Breast epithelium (tissue), 3 donors: ENCODE data around the gene CMPK1.

Experiments used
- POLR2A ChIP-seq: fragments of 450-650 bp; IDR thresholded peaks from one replicate; pipeline ENCODE4 v1.6.1; 2016; ENCODE audit warnings: antibody characterized with exemption, mild to moderate bottlenecking, moderate library complexity
- TF ChIP-seq, protein P1 (sequence below), 3 donors: fragments of 450-650 bp; IDR thresholded peaks; one replicate each; pipeline ENCODE4 v1.5.1; 2016 to 2017; ENCODE audit warnings: antibody characterized with exemption in 3 of 3, mild to moderate bottlenecking in 3 of 3, moderate library complexity in 3 of 3

DNA sequence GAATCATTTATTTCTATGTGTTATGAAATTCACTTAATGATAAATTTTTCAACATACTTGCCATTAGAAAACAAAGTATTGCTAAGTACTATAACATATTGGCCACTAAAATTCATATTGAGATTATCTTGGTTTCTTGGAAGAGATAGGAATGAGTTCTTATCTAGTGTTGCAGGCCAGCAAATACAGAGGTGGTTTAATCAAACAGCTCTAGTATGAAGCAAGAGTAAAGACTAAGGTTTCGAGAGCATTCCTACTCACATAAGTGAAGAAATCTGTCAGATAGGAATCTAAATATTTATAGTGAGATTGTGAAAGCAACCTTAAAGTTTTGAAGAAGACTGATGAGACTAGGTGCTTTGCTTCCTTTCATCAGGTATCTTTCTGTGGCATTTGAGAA is 44.6 kb downstream of the CMPK1 start:
- TF ChIP-seq, protein P1, sequence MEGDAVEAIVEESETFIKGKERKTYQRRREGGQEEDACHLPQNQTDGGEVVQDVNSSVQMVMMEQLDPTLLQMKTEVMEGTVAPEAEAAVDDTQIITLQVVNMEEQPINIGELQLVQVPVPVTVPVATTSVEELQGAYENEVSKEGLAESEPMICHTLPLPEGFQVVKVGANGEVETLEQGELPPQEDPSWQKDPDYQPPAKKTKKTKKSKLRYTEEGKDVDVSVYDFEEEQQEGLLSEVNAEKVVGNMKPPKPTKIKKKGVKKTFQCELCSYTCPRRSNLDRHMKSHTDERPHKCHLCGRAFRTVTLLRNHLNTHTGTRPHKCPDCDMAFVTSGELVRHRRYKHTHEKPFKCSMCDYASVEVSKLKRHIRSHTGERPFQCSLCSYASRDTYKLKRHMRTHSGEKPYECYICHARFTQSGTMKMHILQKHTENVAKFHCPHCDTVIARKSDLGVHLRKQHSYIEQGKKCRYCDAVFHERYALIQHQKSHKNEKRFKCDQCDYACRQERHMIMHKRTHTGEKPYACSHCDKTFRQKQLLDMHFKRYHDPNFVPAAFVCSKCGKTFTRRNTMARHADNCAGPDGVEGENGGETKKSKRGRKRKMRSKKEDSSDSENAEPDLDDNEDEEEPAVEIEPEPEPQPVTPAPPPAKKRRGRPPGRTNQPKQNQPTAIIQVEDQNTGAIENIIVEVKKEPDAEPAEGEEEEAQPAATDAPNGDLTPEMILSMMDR (IDR thresholded peaks at IDR 0.05): no peak
- no peak for TF ChIP-seq POLR2A
